Measurements from ENCODE around the gene PLAC1. TPM values are rescaled to one million over a fixed set of nuclear protein-coding genes. Genes with fewer than 3 reads are reported as not detected.

PLAC1 gene
- polyA plus RNA-seq, 1 donor from 2014 or later, result not detected

DNA sequence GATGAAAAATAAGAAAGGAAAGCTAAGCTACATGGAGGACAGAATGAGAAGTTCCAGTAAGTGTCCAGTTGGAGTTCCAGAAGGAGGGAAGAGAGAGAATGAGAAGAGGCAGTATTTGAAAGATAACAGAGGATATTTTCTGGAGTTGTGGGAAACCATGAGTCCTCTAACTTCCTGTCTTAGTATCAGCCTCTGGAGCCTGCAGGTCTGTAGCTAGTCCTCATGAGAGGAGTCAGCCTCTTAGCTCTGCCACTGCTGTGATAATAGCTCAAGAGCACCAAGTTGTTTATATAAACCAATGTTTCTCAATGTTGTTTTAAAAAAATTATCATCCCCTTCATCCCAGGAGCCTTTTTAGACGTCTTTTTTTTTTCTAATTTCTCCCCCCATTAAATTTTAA, 2.4 kb upstream of the PLAC1 start:
- H4K20me1 ChIP-seq (ENCODE audit: insufficient read depth), result no peaks in the 10 kb centered on the region
- no peaks in the 10 kb centered on the region for H3K9me2 ChIP-seq (ENCODE audit: insufficient read depth, low read length)
- TF ChIP-seq SMC3 (conservative IDR thresholded peaks at IDR 0.05; ENCODE audit: poor library complexity) (no peak), MXI1 (conservative IDR thresholded peaks at IDR 0.05; ENCODE audit: poor library complexity, severe bottlenecking) (no peak), REST (IDR thresholded peaks at IDR 0.05; ENCODE audit: borderline replicate concordance) (no peak), EZH2 (IDR thresholded peaks at IDR 0.05; ENCODE audit: borderline replicate concordance, insufficient read depth, low read length, poor library complexity, severe bottlenecking) (no peak), TAF1 (IDR thresholded peaks at IDR 0.05; ENCODE audit: low read depth) (no peak), RAD21 (conservative IDR thresholded peaks at IDR 0.05) (no peak), POLR2AphosphoS5 (IDR thresholded peaks at IDR 0.05) (no peak)
- TF ChIP-seq, protein P1, sequence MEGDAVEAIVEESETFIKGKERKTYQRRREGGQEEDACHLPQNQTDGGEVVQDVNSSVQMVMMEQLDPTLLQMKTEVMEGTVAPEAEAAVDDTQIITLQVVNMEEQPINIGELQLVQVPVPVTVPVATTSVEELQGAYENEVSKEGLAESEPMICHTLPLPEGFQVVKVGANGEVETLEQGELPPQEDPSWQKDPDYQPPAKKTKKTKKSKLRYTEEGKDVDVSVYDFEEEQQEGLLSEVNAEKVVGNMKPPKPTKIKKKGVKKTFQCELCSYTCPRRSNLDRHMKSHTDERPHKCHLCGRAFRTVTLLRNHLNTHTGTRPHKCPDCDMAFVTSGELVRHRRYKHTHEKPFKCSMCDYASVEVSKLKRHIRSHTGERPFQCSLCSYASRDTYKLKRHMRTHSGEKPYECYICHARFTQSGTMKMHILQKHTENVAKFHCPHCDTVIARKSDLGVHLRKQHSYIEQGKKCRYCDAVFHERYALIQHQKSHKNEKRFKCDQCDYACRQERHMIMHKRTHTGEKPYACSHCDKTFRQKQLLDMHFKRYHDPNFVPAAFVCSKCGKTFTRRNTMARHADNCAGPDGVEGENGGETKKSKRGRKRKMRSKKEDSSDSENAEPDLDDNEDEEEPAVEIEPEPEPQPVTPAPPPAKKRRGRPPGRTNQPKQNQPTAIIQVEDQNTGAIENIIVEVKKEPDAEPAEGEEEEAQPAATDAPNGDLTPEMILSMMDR (IDR thresholded peaks at IDR 0.05; ENCODE audit: poor library complexity, severe bottlenecking), result no peak
- no peak overlapping the region for H3K4me2 ChIP-seq (ENCODE audit: low read length)
- no peak overlapping the region for H2AFZ ChIP-seq (ENCODE audit: low read depth, low read length)
- no peak overlapping the region for H3K4me3 ChIP-seq (ENCODE audit: low read length)
- no peaks in the 10 kb centered on the region for H3K27me3 ChIP-seq (ENCODE audit: insufficient read depth, low read depth, low read length)
- H3K27ac ChIP-seq (ENCODE audit: low read length), result no peak overlapping the region
- no peaks in the 10 kb centered on the region for H3K9me3 ChIP-seq (ENCODE audit: low read length)
- no peaks in the 10 kb centered on the region for H3F3A ChIP-seq (ENCODE audit: insufficient read depth, low read length, poor library complexity, severe bottlenecking)
- no peaks in the 10 kb centered on the region for H3K36me3 ChIP-seq (ENCODE audit: insufficient read depth, low read length)
- H3K79me2 ChIP-seq (replicated peaks; ENCODE audit: insufficient read depth, low read length), result no peaks in the 10 kb centered on the region
- H3K9ac ChIP-seq (ENCODE audit: low read length), result no peak overlapping the region

DNA sequence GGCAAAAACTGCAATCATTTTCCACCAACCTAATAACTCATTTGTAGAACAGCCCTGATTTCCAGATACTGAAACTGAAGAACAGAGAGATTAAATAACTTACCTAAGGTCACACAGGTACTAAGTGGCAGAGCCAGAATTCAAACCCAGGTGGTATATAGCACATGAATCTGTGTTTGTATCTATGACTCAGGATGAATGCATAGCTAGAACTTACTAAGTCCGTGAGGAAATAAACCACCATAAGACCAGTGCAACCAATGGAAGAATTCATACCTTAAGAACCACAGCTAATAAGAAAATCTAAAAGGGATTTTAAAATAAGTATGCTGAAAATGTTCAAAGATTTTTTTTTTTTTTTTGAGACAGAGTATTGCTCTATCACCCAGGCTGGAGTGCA, 1.5 kb upstream of the PLAC1 start:
- TF ChIP-seq RAD21 (conservative IDR thresholded peaks at IDR 0.05) (no peak), EP300 (conservative IDR thresholded peaks at IDR 0.05; ENCODE audit: poor library complexity, severe bottlenecking) (no peak), EZH2 (IDR thresholded peaks at IDR 0.05; ENCODE audit: borderline replicate concordance, insufficient read depth, low read length, poor library complexity, severe bottlenecking) (no peak), MXI1 (conservative IDR thresholded peaks at IDR 0.05; ENCODE audit: poor library complexity, severe bottlenecking) (no peak), POLR2AphosphoS5 (IDR thresholded peaks at IDR 0.05) (no peak), REST (IDR thresholded peaks at IDR 0.05; ENCODE audit: borderline replicate concordance) (no peak), SMC3 (conservative IDR thresholded peaks at IDR 0.05; ENCODE audit: poor library complexity) (no peak), TAF1 (IDR thresholded peaks at IDR 0.05; ENCODE audit: low read depth) (no peak)
- TF ChIP-seq, protein P1 (IDR thresholded peaks at IDR 0.05; ENCODE audit: poor library complexity, severe bottlenecking), result no peak
- no peaks in the 10 kb centered on the region for H3K27me3 ChIP-seq (ENCODE audit: insufficient read depth, low read depth, low read length)
- no peak overlapping the region for H2AFZ ChIP-seq (ENCODE audit: low read depth, low read length)
- H3K4me2 ChIP-seq (ENCODE audit: low read length), result no peak overlapping the region
- H3K9me2 ChIP-seq (ENCODE audit: insufficient read depth, low read length), result no peaks in the 10 kb centered on the region
- H3K9ac ChIP-seq (ENCODE audit: low read length), result no peak overlapping the region
- no peaks in the 10 kb centered on the region for H3K79me2 ChIP-seq (replicated peaks; ENCODE audit: insufficient read depth, low read length)
- no peak overlapping the region for H3K4me3 ChIP-seq (ENCODE audit: low read length)
- H3K36me3 ChIP-seq (ENCODE audit: insufficient read depth, low read length), result no peaks in the 10 kb centered on the region
- no peaks in the 10 kb centered on the region for H3K9me3 ChIP-seq (ENCODE audit: low read length)
- H3K27ac ChIP-seq (ENCODE audit: low read length), result no peak overlapping the region
- H4K20me1 ChIP-seq (ENCODE audit: insufficient read depth), result no peaks in the 10 kb centered on the region
- no peaks in the 10 kb centered on the region for H3F3A ChIP-seq (ENCODE audit: insufficient read depth, low read length, poor library complexity, severe bottlenecking)
